ENCODE results near the gene PRSS53.

DNA sequence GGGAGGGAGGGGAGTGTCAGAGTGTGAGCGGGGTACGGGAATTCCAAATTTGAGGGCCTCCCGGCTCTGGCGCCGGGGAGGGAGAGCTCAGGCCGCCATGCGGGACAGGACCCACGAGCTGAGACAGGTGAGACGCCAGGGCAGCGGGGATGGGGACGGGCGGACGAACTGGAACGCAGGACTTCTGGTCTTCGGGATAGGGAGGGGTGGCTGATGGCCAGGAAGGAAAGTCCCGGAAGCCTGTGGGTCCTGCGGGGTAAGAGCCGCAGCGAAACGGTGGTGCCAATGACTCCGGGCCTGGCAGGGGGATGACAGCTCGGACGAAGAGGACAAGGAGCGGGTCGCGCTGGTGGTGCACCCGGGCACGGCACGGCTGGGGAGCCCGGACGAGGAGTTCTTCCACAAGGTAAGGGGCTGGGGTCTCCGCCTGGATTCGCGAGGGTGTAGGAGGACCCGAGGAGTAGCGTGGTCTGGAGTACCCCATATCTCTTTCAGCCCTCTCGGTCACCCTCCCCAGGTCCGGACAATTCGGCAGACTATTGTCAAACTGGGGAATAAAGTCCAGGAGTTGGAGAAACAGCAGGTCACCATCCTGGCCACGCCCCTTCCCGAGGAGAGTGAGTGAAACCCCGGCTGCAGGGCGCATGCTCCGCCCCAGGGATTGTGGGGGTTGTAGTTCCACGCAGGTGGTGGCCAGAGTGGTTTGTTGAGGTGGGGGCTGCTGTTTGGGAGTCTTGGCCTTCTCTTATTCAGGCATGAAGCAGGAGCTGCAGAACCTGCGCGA lies 54.8 kb downstream of the PRSS53 start:
- TF ChIP-seq, protein P1, sequence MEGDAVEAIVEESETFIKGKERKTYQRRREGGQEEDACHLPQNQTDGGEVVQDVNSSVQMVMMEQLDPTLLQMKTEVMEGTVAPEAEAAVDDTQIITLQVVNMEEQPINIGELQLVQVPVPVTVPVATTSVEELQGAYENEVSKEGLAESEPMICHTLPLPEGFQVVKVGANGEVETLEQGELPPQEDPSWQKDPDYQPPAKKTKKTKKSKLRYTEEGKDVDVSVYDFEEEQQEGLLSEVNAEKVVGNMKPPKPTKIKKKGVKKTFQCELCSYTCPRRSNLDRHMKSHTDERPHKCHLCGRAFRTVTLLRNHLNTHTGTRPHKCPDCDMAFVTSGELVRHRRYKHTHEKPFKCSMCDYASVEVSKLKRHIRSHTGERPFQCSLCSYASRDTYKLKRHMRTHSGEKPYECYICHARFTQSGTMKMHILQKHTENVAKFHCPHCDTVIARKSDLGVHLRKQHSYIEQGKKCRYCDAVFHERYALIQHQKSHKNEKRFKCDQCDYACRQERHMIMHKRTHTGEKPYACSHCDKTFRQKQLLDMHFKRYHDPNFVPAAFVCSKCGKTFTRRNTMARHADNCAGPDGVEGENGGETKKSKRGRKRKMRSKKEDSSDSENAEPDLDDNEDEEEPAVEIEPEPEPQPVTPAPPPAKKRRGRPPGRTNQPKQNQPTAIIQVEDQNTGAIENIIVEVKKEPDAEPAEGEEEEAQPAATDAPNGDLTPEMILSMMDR (conservative IDR thresholded peaks at IDR 0.05; ENCODE audit: low read length) = no peak
- TF ChIP-seq EZH2phosphoT487 (IDR thresholded peaks at IDR 0.05; ENCODE audit: borderline replicate concordance, low read depth, low read length) = no peak
